ENCODE results near the gene UBE2C. TPM values are rescaled to one million over a fixed set of nuclear protein-coding genes. Genes with fewer than 3 reads are reported as not detected.
A peak's percentile ranks its signal among the peaks of the same experiment; 100 is the strongest.

UBE2C gene
- total RNA-seq, 6 experiments from 2014 or later: 42.6 to 101 (median 91.3) TPM

DNA sequence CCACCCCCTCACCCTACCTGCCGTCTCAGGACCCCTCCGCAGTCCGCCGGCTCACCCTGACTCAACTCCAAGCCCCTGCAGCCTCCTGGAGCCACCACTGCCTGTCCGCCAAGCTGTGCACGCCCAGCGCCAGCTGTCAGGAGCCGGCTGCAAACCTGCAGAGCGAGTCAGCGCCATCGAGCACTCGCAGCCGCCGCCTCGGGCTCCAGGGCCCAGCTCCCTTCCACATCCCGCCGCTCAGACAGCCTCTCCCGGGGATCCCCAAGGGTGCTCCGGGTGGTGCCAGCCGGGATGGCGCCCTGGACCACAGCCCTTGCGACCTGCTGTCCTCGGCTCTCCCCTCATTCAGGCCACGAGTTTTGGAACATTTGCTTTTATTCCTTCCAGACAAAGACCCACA is 10.4 kb downstream of the UBE2C start:
- peaks cover 4% of the 10 kb centered on the region for H3K27me3 Mint-ChIP-seq (ENCODE audit: insufficient read depth)
- TF ChIP-seq, protein P1, sequence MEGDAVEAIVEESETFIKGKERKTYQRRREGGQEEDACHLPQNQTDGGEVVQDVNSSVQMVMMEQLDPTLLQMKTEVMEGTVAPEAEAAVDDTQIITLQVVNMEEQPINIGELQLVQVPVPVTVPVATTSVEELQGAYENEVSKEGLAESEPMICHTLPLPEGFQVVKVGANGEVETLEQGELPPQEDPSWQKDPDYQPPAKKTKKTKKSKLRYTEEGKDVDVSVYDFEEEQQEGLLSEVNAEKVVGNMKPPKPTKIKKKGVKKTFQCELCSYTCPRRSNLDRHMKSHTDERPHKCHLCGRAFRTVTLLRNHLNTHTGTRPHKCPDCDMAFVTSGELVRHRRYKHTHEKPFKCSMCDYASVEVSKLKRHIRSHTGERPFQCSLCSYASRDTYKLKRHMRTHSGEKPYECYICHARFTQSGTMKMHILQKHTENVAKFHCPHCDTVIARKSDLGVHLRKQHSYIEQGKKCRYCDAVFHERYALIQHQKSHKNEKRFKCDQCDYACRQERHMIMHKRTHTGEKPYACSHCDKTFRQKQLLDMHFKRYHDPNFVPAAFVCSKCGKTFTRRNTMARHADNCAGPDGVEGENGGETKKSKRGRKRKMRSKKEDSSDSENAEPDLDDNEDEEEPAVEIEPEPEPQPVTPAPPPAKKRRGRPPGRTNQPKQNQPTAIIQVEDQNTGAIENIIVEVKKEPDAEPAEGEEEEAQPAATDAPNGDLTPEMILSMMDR (IDR thresholded peaks at IDR 0.05): no peak
- no peaks in the 10 kb centered on the region for H3K9me3 Mint-ChIP-seq
- H3K4me3 Mint-ChIP-seq: peak overlapping the region; percentile 53
- H3K4me1 Mint-ChIP-seq (ENCODE audit: low read depth): peaks cover 43% of the 10 kb centered on the region
- H3K27ac Mint-ChIP-seq: no peak overlapping the region
- peak; percentile 30 for DNase-seq
- no peaks in the 10 kb centered on the region for H3K36me3 Mint-ChIP-seq (ENCODE audit: low read depth)

DNA sequence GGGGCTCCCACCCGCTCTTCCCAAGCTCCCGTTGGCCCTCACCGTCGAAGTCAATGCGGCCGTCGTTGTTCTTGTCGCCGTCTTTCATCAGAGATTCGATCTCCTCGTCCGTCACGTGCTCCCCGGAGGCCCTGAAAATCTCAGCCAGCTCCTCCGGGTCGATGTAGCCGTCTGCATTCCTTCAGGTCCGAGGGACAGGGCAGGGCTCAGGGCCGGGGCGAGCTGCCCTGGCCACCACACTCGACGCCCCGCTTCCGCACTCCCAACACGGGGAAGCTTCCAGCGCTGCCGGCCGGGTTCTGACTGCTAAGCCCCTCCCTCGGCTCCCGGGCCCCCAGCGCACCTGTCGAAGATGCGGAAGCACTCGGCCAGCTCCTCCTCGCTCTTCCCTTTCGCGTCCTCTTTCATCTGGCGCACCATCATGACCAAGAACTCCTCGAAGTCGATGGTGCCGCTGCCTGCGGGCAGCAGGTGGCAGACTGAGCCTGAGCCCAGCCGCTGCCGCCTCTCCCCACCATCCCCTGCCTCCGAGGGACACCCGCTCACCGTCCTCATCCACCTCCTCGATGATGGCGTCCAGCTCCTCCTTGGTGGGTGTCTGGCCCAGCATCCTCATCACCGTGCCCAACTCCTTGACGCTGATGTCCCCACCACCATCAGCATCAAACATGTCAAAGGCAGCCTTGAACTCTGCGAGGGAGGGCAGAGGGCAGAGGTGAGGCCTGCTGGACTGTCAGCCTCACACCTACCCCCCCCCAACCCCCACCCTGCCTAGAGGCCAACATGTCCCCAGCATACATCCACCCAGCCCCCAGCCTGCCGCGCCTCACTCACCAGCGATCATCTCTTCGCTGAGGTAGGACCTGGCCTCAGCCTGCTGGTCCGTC is 11.7 kb downstream of the UBE2C start:
- H3K4me3 Mint-ChIP-seq: peak overlapping the region; percentile 70
- DNase-seq: peak; percentile 20
- no peaks in the 10 kb centered on the region for H3K9me3 Mint-ChIP-seq
- H3K4me1 Mint-ChIP-seq (ENCODE audit: low read depth): peaks cover 37% of the 10 kb centered on the region
- TF ChIP-seq, protein P1 (IDR thresholded peaks at IDR 0.05): peak; percentile 64
- H3K36me3 Mint-ChIP-seq (ENCODE audit: low read depth): no peaks in the 10 kb centered on the region
- no peak overlapping the region for H3K27ac Mint-ChIP-seq
- H3K27me3 Mint-ChIP-seq (ENCODE audit: insufficient read depth): peaks cover 4% of the 10 kb centered on the region

DNA sequence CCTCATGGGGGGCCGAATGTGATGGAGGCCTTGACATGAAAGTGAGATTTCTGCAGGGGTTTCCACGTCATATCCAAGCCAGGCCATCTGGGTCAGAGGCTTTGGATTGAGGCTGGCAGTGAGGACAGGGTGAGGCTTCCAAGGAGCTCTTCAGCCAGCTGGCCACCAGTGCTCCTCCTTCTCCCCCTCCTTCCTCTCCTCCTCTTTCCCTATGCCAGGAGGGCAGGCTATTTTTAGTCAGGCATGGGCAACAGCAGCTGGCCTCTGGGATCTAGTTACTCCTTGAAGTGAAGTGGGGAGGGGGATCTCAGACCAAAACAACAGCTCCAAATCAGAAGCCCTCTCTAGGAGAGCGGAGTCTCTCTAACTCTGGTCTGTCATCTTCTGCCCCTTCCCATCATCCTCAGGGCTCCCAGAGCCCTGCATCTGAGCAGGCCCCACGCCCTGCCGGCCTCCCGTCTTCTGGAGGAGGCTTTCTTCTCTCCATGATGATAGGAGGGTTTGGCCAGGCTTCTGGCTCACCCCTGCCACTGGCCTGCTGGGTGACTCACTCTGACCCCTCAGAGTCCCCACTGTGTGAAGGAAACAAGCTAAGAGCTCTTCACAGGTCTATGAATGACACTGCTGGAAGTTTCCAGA is 14.1 kb downstream of the UBE2C start:
- DNase-seq: no peak
- TF ChIP-seq, protein P1 (IDR thresholded peaks at IDR 0.05): no peak
- Mint-ChIP-seq H3K27me3 (ENCODE audit: insufficient read depth) (peaks cover 6% of the 10 kb centered on the region), H3K27ac (peak overlapping the region; percentile 55), H3K36me3 (ENCODE audit: low read depth) (no peaks in the 10 kb centered on the region), H3K9me3 (no peaks in the 10 kb centered on the region), H3K4me1 (ENCODE audit: low read depth) (peaks cover 37% of the 10 kb centered on the region), H3K4me3 (no peak overlapping the region)

DNA sequence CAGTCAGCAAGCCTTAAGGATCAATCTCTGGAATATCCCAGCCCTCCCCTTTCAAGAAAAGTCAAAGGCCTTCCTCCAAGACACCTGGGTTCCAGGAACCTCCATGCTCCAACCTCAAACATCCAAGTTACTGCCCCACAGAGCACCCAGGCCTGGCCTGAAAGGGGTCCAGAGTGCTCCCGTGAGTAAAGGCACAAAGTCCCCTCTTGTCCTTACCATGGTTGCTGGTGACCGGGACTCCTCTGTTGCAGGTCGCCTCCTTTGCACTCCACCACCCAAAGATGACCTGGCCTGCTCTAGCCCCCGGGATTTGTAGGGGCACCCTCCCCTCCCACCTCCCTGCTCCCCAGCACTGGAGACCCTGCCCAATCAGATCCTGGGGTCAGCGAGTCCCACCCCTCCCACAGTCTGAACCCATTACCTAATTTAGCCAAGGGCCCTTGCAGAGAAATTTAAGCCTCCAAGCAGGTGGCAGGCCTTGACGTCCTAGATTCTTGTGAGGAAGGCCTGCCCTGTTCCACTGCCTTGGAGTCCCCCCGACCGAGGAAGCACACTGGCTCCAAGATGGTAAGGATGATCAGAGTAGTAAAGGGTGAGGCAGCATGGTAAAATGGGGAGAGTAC is 14.7 kb downstream of the UBE2C start, which contains the start of gene TNNC2:
TSS of gene TNNC2 (minus strand) at position 283 of the 623 bp plus-strand sequence. CDS start at position 219, 64 bp downstream.
- Mint-ChIP-seq H3K9me3 (no peaks in the 10 kb centered on the region), H3K4me1 (ENCODE audit: low read depth) (peaks cover 37% of the 10 kb centered on the region), H3K27me3 (ENCODE audit: insufficient read depth) (peaks cover 6% of the 10 kb centered on the region), H3K36me3 (ENCODE audit: low read depth) (no peaks in the 10 kb centered on the region), H3K27ac (peak within 1 kb of the TSS; percentile 55), H3K4me3 (no peak within 1 kb of the TSS)
- DNase-seq: no peak
- TF ChIP-seq, protein P1 (IDR thresholded peaks at IDR 0.05): no peak

DNA sequence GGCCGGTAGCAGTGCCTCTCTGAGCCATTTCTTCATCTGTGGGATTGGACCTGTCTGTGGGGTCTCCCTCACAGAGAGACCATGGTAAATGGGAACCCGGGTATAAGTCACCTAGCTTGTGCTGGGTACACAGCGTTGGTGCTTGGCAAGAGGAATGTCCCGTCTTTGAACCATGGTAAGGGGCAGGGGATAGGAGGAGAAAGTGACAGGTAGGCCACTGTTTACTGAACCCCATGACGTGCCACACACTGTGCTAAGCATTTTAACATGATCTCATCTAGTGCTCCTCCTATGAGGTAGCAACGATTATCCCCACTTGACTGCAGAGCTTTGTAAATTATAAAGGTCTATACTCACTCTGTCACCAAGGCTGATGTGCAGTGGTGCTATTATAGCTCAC is 15.3 kb downstream of the UBE2C start:
- Mint-ChIP-seq H3K4me3 (no peak overlapping the region), H3K4me1 (ENCODE audit: low read depth) (peaks cover 32% of the 10 kb centered on the region), H3K36me3 (ENCODE audit: low read depth) (no peaks in the 10 kb centered on the region), H3K27ac (no peak overlapping the region), H3K9me3 (no peaks in the 10 kb centered on the region), H3K27me3 (ENCODE audit: insufficient read depth) (peaks cover 6% of the 10 kb centered on the region)
- DNase-seq: no peak
- TF ChIP-seq, protein P1 (IDR thresholded peaks at IDR 0.05): no peak

Data from HFFc6 (cell line).